ENCODE data around the gene UBA1.

DNA sequence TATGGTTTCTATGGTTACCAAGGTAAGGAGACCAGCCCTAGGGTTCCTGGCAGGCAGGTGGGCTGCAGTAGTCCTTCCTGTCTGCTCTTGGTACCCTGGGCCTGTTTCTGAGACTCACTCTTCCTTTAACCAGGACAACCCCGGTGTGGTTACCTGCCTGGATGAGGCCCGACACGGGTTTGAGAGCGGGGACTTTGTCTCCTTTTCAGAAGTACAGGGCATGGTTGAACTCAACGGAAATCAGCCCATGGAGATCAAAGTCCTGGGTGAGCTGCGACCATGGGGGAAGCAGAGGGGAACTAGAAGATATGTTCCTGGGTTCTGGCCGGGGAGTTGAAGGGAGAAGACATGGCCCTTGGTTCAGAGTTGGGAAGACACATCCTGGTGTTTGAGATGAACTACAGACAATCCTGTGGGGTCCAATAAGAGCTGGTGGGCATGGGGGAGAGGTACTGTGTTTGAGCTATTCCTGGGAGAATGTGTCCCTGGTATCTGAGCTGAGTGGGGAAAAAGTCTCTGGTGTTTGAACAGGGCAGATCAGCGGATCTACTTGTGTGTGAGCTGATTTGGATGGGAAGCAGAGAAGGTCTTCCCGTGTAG is 7.8 kb downstream of the UBA1 start:
- TF ChIP-seq EGR1 (IDR thresholded peaks at IDR 0.05; ENCODE audit: borderline replicate concordance, low read depth, low read length) (no peak), POLR2A (IDR thresholded peaks at IDR 0.05; ENCODE audit: control extremely low read depth in 1 of 2, low read depth in 2 of 2, low read length in 2 of 2) (no peak), CREB1 (IDR thresholded peaks at IDR 0.05) (no peak), HDAC6 (IDR thresholded peaks at IDR 0.05; ENCODE audit: low read depth, low read length) (no peak)
- TF ChIP-seq, protein P1, sequence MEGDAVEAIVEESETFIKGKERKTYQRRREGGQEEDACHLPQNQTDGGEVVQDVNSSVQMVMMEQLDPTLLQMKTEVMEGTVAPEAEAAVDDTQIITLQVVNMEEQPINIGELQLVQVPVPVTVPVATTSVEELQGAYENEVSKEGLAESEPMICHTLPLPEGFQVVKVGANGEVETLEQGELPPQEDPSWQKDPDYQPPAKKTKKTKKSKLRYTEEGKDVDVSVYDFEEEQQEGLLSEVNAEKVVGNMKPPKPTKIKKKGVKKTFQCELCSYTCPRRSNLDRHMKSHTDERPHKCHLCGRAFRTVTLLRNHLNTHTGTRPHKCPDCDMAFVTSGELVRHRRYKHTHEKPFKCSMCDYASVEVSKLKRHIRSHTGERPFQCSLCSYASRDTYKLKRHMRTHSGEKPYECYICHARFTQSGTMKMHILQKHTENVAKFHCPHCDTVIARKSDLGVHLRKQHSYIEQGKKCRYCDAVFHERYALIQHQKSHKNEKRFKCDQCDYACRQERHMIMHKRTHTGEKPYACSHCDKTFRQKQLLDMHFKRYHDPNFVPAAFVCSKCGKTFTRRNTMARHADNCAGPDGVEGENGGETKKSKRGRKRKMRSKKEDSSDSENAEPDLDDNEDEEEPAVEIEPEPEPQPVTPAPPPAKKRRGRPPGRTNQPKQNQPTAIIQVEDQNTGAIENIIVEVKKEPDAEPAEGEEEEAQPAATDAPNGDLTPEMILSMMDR (IDR thresholded peaks at IDR 0.05; ENCODE audit: control extremely low read depth in 1 of 3, insufficient read depth in 1 of 3, low read depth in 1 of 3, low read length in 3 of 3), result no peak

Measured in H1 (cell line).